GM19328 (cell line): ENCODE results near the gene ADAMTS2.

Source experiments
- ATAC-seq: cut with Tn5 transposase; IDR thresholded peaks from one replicate; pipeline ENCODE4 v1.9.1; 2021; ENCODE audit warnings: mild to moderate bottlenecking, moderate library complexity; ENCODE audit not compliant: unreplicated experiment

The ADAMTS2 gene

DNA sequence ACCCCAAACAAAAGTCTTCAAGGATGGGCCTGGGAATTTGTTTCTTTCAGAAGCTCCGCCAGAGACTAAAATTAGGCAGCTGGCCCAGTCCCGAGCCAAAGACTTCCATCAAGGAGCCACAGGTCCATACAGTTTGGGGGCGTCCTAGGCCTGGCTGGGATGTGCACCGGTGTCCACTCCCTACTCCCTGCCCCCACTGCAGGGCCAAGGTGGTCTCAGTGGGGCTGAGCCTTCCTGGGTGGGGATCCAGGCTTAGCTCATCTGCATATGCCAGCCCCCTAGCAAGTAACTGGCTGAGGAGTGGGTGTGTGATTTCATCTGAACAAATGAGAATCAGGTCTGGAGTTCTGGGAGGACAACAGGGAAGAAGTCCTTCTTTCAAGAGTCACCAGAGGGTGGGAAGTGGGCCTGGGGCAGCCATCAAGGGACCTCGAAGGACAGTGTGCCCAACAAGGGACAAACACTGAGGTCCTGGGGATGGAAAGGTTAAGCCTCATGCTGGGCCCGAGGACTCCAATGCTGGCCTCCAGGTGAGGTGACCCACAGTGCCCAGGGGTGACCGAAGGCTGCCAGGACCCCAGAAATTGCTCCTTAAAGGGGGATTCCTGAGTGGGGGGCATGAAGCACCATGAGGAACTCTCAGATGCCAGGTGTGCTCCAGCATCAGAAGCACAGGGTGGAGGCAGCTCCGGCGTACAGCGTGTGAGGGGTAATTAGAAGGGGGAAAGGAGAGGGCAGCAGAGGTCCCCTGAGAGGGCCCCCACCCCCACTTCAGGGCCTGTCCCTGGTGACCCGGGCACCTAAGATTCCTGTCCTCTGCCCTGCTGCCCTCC is 193.8 kb downstream of the ADAMTS2 start:
- no peak for ATAC-seq

DNA sequence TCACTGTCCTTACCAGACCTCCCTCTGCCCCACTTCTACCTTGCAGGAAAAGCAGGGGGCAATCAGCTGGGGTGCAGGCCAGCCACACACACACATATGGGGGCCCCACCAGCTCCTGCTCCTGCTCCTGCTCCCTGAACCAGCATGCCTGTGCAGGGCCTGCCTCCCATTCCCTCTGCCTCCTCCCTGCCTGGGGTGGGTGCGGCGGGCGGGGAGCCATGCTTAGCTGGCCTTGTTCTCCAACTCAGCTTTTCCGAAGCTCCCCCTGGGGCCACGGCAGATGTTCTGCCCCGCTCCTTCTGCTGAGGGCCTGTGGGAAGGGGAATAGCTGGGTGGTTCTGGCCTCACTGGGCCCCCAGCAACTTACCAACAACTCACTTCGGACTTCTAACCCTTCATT is 195.2 kb downstream of the ADAMTS2 start:
- ATAC-seq = no peak

DNA sequence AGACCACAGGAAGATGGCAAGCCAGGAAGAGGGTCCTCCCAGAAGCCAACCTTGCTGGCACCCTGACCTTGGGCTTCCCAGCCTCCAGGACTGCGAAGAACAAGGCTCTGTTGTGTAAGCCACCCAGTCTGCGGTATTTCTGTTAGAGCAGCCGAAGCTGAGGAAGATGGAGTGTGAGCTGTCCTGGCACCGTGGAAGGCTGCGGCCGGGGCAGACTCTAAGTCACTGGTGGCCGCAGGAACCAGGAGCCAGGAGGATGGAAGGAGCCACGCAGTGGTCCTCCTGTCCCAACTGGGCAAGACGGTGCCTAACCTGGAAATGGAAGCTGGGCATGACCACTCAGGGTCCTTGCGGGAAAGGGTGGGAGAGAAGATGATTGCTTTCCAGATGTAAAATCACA is 196.0 kb downstream of the ADAMTS2 start:
- no peak for ATAC-seq

DNA sequence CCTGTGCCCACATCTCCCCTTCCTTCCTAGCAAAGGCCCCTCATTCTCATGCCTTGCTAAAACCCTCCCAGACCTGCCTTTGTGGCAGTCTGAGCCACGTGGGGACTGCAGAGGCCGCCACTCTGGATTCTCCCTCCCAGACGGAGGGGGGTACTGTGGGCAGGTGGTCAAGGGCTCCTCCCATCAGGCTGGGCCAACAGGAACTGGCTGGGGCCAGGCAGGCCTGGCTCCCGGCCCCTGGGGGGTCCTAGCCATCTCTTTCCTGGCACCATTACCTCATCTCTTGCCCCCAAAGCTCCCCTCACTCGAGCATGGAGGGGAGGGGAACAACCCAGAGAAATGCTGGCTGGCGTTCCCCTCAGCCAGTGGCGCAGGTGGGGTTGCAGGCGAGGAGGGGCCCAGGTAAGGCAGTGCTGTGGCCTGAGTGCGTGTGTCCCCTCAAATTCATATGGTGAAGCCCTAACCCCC is 196.5 kb downstream of the ADAMTS2 start:
- no peak for ATAC-seq

DNA sequence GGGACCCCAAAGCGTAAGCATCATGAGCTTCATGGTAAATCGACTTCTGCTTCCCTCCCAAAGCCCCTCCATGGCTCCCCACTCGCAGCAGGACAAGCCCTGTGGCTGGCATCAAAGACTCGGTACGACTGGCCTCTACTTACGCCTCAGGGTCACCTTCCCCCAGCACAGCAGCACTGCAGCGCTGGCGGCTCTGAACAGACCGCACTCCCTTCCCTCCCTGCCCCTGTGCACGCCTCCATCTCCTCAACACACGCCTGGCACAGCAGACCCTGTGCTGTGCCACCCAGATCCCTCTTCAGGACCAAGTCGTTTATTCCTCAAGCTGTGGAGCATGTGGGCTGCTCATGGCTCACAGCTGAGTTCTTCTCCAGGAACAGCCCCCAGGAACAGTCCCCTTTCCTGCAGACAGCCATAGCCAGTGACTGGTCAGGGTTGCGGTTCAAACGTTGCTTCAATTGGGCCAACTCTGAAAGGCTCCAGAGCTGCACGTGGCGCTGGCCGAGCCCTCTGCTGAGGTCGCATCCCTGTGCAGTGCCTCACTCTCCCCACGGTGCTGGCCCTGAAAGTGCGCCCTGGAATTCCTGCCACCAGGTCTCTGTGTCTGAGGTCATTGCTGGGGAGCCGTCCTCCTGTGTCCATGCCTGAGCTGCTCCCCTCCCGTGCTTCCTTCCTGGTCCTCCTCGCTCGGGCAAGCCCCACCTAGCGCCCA is 197.1 kb downstream of the ADAMTS2 start:
- no peak for ATAC-seq

DNA sequence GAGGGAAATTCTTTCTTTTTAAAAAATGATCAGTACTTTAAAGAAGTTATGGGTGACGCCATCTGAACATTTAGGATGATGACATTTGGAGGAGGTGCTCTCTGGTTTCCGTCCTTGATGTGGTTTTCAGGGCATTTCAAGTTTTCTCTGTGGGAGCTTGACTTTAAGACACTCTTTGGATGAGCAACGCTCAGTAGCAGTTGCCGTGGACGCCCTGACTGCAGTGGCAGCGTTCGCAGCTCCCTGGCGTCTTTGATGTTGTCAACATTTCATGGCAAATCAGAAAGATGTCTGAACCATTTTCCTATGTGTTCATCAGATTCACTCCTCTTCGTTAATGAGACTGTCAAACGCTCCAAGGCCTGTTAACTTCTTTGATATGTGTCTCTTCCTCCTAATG is 199.0 kb downstream of the ADAMTS2 start:
- ATAC-seq = no peak

DNA sequence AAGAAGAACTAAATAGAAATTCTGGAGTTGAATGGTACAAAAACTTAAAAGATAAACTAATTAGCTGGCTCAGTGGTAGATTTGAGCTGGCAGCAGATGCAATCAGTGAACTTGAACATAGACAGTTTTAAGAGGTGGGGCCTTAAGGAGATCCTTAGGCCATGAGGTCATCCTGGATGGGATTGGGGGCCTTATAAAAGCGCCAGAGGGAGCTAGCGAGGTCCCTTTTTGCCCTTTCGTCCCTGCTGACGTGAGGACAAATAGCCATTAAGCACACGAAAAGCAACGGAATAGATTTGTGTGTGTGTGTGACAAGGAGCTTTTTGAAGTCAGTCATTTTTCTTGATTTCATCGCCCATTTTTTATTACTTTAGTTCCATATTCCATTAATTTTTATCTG is 201.8 kb downstream of the ADAMTS2 start:
- no peak for ATAC-seq

DNA sequence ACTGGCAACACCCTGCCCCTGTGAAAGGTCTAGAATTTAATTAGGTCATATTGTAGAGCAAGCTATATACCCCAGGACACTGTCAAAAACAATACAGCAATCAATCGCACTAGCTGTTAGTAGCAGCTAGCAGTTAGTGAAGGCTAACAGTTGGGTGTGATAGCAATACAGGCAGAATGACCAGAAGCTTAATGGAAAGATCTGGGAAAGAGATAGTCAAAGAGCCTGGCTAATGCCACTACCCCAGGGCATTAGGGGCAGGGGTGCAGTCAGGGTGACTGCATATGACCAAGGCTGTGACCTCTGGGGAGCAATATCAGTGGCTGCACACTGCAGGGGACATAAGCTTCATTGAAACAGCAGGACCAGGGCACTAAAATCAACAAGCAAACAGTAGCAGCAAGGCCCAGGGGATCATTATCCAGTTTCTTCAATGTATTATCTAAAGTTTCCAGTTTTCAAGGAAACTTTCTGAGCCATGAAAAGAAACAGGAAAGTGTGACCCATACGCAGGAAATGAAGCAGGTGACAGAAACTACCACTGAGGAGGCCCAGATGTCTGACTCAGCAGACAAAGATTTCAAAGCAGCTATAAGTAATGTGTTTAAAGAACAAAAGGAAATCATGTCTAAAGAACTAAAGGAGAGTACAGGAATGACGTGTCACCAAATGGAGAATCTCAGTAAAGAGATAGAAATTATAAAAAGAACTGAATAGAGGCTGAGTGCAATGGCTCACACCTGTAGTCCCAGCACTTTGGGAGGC is 202.6 kb downstream of the ADAMTS2 start:
- no peak for ATAC-seq

DNA sequence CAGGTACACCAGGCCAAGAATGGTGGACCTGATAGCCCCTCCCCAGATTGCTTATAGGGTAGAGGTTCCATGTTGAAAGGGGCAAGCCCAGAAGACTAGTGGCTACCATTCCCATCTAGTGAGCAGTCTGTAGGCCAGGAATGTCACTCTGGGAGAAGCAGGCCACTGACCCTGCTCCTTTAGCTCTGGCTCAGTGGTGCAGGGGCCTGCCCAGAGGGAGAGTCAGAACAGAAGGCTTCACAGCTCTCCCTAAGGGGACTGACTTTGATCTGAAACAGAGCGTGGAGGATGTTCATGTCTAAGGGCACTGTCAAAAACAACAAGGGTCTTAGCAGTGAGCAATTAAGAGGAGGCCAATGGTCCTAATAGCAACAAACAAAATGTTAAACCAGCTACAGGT is 203.4 kb downstream of the ADAMTS2 start:
- no peak for ATAC-seq

DNA sequence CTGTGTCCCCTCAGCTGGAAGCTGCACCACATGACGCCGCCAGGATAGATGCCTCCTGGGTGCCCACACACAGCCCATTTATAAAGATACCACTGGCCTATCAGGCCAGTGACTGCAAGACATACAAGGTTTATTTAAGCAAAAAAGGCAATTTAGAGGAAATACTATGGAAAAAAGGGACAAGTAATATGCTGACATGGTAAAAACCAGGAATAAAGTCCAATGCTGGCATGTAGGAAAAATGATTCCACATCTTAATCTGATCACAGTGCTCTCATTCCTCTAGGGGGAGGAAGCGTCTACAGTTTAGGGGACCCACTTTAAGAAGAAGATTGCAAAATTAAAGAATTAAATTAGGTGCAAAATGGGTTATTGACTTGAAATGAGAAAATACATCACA is 205.0 kb downstream of the ADAMTS2 start:
- no peak for ATAC-seq

DNA sequence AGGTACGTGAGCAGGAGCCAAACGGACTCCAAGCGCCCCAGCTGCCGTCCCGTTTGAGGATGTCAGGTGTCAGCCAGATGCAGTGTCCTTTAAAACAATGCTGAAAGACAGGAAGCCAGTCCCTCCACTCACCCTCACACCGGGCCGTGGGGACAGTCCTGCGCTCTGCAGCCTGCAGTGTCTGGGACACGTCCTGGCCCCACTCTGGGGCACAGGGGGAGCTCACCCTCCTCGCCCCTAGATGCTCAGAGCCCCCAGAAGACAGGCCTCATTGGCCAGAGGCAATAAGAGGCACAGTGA is 205.4 kb downstream of the ADAMTS2 start:
- no peak for ATAC-seq

DNA sequence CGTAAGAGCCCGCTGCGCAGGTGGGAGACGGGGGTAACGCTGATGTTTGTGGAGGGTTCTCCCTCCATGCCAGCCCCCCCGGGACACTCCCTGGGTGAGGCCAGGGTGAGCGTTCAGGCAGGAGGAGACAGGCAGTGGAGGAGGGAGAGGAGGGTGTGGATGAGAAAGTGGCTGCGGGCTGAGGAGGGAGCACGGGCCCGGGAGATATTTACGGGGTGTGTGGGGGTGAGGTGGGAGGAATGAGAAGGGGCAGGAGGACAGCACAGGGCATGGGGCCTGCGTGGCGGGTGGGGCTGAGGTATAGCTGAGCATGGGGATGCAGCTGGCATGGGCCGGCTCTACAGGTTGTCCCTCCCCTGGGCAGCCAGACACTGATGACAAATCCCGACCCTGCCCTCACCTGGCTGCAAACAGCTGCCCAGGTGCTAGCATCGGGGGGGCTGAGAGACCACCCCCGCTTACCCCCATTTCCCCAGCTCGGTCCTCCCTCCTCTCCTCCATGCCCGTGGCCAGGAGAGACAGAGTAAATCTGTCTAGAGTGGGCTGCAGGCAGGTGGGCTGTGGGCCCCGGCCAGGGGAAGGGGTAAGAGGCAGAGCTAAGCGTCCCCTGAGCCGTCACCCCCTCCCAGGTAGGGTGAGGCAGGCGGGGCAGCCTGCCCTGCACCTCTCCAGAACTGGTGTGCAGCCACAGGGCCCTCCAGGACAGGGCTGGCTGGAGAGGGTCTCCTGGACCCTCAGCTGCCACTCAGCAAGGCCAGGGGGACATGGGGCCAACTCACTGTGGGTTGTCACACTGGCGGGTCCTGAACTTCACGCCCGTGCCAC is 205.9 kb downstream of the ADAMTS2 start:
- ATAC-seq = no peak

DNA sequence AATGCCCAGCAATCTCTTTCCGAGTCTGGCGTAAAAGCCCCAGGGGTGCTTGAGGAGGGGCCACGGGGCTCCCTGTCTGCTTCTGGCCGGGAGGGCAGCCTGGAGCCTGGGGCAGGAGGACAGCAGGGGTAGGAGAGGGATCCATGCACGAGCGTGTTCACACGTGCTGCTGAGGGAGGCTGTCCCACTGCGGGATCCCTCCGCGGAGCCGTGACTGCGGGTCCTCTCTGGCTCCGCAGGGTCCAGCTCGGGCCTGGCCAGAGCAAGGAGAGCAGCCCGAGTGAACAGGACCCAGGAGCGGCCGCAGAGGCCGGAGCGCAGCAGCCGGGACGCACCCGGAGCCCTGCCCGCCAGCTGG is 206.7 kb downstream of the ADAMTS2 start:
- no peak for ATAC-seq

DNA sequence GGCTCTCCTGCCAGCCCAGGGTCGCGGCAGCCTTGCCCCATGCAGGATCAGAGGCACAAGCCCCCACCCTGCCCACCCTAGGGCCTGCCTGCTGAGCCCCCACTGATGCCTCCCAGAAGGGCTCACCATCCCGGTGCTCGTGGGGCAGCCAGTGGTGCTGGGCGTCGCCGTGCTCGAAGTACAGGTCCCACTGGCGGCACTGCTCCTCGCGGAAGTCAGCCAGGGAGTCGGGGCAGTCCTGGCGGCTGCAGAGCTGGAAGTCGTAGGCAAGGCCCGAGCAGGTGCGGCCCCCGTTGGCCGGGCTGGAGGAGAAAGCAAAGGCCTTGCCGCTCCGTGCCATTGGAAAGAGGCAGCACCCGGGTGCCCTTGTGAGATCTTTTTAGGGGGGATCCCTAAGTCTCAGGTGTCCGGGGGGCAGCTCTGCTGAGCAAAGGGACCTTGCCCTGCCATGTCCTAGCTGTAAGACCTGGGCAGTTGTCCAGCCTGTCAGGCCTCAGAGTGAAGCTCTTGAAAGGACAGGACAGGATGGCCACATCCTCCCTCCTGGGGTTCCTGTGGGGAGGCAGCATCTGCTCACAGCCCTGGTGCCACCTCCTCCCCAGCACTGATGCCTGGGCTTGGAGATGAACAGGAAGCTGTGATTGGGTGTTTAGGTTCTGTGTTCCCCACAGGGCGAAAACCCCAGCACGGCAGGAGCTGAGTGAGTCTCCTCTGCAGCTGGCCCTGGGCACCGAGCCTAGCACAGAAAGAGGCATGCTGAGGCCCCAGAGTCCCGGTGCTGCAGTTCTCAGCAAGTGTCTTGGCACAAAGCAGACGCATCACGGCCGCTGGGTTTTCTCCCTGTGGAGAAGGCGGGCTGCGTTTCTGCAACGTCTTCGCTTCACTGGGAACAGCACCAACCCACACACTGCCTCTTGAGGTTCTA is 207.4 kb downstream of the ADAMTS2 start:
- ATAC-seq = no peak

DNA sequence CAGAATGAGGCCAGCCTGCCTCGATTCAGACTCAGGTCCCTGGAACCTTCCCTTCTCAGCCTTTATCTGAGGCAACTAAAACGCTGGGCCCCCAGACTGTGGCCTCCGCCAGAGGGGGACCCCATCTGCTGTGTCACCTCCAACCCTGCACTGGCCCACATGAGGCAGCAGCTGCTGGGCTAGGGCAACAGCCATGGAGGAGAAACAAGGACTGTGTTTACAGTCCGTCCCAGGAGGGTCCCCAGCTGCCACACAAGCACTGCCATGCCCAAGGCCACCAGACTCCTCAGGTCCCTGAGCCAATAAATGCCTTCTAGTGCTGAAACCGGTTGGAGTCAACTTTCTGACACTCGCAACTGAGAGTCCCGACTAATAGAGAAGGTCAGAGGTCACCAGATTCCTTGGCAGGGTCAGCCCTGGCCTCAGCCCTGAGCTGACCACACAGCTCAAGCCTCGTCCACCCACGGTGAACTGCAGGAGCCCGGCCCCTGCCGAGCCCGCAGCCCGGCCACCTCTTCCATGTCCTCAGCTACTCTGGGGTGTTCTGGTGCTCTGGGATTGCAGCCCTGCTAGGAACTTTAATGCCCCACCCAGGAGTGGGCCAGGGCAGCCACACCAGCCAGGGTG is 208.1 kb downstream of the ADAMTS2 start:
- no peak for ATAC-seq

DNA sequence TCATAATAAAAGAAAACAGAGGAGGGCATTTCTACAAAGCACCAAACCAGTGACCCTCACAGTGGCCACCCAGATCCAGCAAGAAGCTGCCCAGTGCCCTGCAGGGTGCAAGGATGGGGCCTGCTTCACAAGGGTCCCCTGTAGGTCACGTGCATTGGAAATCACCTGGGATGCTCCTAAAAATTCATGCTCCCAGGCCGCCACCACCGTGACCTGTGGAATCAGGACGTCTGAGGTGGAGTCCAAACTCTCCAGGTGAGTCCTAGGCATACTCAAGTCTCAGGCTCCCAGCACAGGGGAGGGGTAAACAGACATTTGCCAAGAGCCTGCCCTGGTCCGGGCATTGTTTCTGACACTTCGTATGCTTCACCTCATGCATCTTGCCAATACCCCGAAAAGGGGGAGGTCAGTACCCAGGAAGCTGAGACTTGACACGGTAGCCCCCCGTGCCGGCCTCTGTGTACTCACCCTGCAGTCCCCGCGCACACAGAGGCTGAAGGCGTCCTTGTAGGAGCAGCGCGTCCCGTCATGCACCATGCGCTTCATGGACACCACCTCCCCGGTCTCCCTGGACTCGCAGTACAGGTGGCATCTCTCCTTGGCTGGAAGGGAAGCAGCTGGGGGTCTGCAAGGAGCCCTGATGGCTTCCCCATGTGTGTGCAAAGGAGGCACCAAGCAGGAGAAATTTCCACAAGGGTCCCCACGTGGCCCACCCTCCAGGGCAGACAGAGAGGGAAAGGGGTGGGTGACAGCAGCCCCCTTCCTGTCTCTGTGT is 209.6 kb downstream of the ADAMTS2 start:
- no peak for ATAC-seq

DNA sequence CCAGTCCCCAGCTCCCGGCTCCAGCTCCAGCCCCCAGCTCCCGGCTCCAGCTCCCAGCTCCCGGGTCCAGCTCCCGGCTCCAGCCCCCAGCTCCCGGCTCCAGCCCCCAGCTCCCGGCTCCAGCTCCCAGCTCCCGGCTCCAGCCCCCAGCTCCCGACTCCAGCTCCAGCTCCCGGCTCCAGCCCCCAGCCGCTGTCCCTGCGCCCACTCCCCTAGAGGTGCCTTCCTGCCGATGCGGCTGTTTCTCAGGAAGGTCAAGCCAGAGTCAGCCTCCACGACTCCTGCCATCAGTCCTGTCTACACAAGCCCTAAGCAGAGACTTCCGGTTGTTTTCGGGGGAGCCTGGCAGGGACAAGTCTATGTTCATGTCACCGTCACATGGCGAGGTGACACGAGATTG is 210.3 kb downstream of the ADAMTS2 start:
- no peak for ATAC-seq

DNA sequence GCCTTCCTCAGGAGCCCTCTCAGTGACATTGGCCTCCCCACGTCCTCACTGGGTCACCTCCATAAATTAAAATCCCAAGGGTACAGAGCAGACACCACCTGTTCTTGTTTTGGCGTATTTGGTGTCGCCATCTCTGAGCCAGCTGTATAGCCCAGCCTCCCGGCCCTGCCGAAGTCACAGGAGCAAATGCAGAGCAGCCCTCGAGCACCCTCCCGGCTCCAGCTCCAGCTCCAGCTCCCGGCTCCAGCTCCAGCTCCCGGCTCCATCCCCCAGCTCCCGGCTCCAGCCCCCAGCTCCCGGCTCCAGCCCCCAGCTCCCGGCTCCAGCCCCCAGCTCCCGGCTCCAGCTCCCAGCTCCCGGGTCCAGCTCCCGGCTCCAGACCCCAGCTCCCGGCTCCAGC is 210.8 kb downstream of the ADAMTS2 start:
- ATAC-seq = no peak
